A549 (cell line): ENCODE results near the gene KCNQ1. TPM values are rescaled to one million over a fixed set of nuclear protein-coding genes. Genes with fewer than 3 reads are reported as not detected.

Experiments used
- ATAC-seq, 2 experiments: fragments of 200-7000 bp in 1 of 2; fragments of >200 bp in 1 of 2; cut with Nextera tagmentation in 1 of 2; cut with Tn5 transposase in 1 of 2; 3 replicates each; pipeline versions ENCODE4 v1.8.0 to v1.9.1; 2018 to 2020; ENCODE audit warnings: mild to moderate bottlenecking in 1 of 2, moderate library complexity in 1 of 2
- CTCF ChIA-PET: fragments of 300-600 bp; sonication (Branson Sonifier 250); formaldehyde crosslinking; extraction: SDS; loops from one replicate; lab custom pipeline; 2021; ENCODE audit warnings: antibody characterized with exemption, inconsistent platforms; lab: Yijun Ruan, JAX
- POLR2A ChIA-PET: fragments of 350-600 bp; formaldehyde crosslinking; extraction: SDS; loops from one replicate; lab custom pipeline; 2021; ENCODE audit warnings: antibody characterized with exemption, inconsistent platforms; lab: Yijun Ruan, JAX
- DNase-seq, 2 experiments: peaks; one replicate each; pipeline versions ENCODE4 v3.0.0 to v3.0.0-alpha.2; 2011 to 2016; ENCODE audit warnings: low read depth in 1 of 2, low spot score in 1 of 2
- FAIRE-seq: peaks from 2 replicates; lab custom pipeline; 2011; peaks lifted over from hg19 to GRCh38; lab: Jason Lieb, UNC
- H3K27ac ChIP-seq, 2 experiments: fragments of >200 bp; sonication (Bioruptor Twin); formaldehyde crosslinking; 3 replicates each; pipeline ENCODE4 v1.5.1; 2016 to 2017
- H3K4me1 ChIP-seq: fragments of >200 bp; sonication (Bioruptor Twin); formaldehyde crosslinking; 3 replicates; pipeline ENCODE4 v1.6.1; 2016
- H3K4me2 ChIP-seq: fragments of >200 bp; sonication (Bioruptor Twin); formaldehyde crosslinking; 3 replicates; pipeline ENCODE4 v1.6.1; 2016
- H3K4me3 ChIP-seq: fragments of >200 bp; sonication (Bioruptor Twin); formaldehyde crosslinking; 3 replicates; pipeline ENCODE4 v1.5.1; 2016
- H3K9me3 ChIP-seq: fragments of >200 bp; sonication (Bioruptor Twin); formaldehyde crosslinking; 3 replicates; pipeline ENCODE4 v1.6.1; 2016
- CEBPB ChIP-seq, 2 experiments: fragments of >200 bp in 1 of 2; sonication (Bioruptor Twin) in 1 of 2; formaldehyde crosslinking in 1 of 2; IDR thresholded peaks; 2 replicates each; pipeline ENCODE4 v1.6.1; 2012 to 2016
- EHMT2 ChIP-seq: fragments of 200-600 bp; sonication (generic); IDR thresholded peaks from 2 replicates; pipeline ENCODE4 v1.6.1; 2016; ENCODE audit warnings: antibody characterized with exemption, low read depth, mild to moderate bottlenecking, moderate library complexity
- EP300 ChIP-seq, 2 experiments: fragments of >200 bp; sonication (Bioruptor Twin); formaldehyde crosslinking; IDR thresholded peaks; 2 replicates in 1 of 2; 3 replicates in 1 of 2; pipeline ENCODE4 v1.6.1; 2016 to 2017
- ESRRA ChIP-seq: fragments of 150-350 bp; IDR thresholded peaks from 2 replicates; pipeline ENCODE4 v1.6.1; 2014; ENCODE audit warnings: mild to moderate bottlenecking, low read length, borderline replicate concordance
- FOSB ChIP-seq: fragments of 250-450 bp; sonication (Bioruptor Pico); IDR thresholded peaks from 2 replicates; pipeline ENCODE4 v1.5.0; 2020; ENCODE audit warnings: mild to moderate bottlenecking, moderate library complexity
- HOXB13 ChIP-seq: fragments of 250-450 bp; sonication (Bioruptor Pico); IDR thresholded peaks from 2 replicates; pipeline ENCODE4 v1.5.0; 2020; ENCODE audit warnings: low read depth, mild to moderate bottlenecking, moderate library complexity
- JUN ChIP-seq, 2 experiments: fragments of >200 bp; sonication (Bioruptor Twin); formaldehyde crosslinking; IDR thresholded peaks; 2 replicates in 1 of 2; 3 replicates in 1 of 2; pipeline ENCODE4 v1.6.1; 2016 to 2017
- JUNB ChIP-seq: fragments of >200 bp; sonication (Bioruptor Twin); formaldehyde crosslinking; IDR thresholded peaks from 2 replicates; pipeline ENCODE4 v1.6.1; 2016
- MAFK ChIP-seq: fragments of 450-650 bp; IDR thresholded peaks from 2 replicates; pipeline ENCODE4 v1.6.1; 2014; ENCODE audit not compliant: partially characterized antibody
- NPAS2 ChIP-seq: fragments of 250-450 bp; sonication (Bioruptor Pico); IDR thresholded peaks from 2 replicates; pipeline ENCODE4 v1.8.0; 2022; ENCODE audit warnings: mild to moderate bottlenecking, moderate library complexity, borderline replicate concordance
- NR3C1 ChIP-seq: fragments of >200 bp; sonication (Bioruptor Twin); formaldehyde crosslinking; IDR thresholded peaks from 3 replicates; pipeline ENCODE4 v1.6.1; 2017
- POLR2A ChIP-seq: IDR thresholded peaks from 2 replicates; pipeline ENCODE4 v1.6.1; 2012; ENCODE audit warnings: mild to moderate bottlenecking, low read length
- RARB ChIP-seq: fragments of 250-450 bp; sonication (Bioruptor Pico); IDR thresholded peaks from 2 replicates; pipeline ENCODE4 v1.8.0; 2021; ENCODE audit warnings: mild to moderate bottlenecking, moderate library complexity
- SMC3 ChIP-seq: fragments of >200 bp; sonication (Bioruptor Twin); formaldehyde crosslinking; IDR thresholded peaks from 3 replicates; pipeline ENCODE4 v1.6.1; 2018; ENCODE audit warnings: inconsistent platforms
- SREBF2 ChIP-seq: fragments of 450-650 bp; IDR thresholded peaks from 2 replicates; pipeline ENCODE4 v1.6.1; 2014; ENCODE audit warnings: mild to moderate bottlenecking, moderate library complexity
- TFCP2L1 ChIP-seq: fragments of 250-450 bp; sonication (Bioruptor Pico); IDR thresholded peaks from 2 replicates; pipeline ENCODE4 v1.5.0; 2021; ENCODE audit warnings: mild to moderate bottlenecking
- TP53 ChIP-seq: fragments of 250-450 bp; sonication (Bioruptor Pico); IDR thresholded peaks from 2 replicates; pipeline ENCODE4 v1.5.0; 2021; ENCODE audit warnings: mild to moderate bottlenecking, moderate library complexity
- ZFP36 ChIP-seq: fragments of 450-650 bp; IDR thresholded peaks from 2 replicates; pipeline ENCODE4 v1.6.1; 2014; ENCODE audit warnings: borderline replicate concordance; ENCODE audit not compliant: partially characterized antibody
- ZNF302 ChIP-seq: fragments of 250-450 bp; sonication (Bioruptor Pico); IDR thresholded peaks from 2 replicates; pipeline ENCODE4 v1.9.0; 2021; ENCODE audit warnings: inconsistent platforms, mild to moderate bottlenecking, moderate library complexity
- ZSCAN20 ChIP-seq: fragments of 250-450 bp; sonication (Bioruptor Pico); IDR thresholded peaks from 2 replicates; pipeline ENCODE4 v1.8.0; 2022; ENCODE audit warnings: mild to moderate bottlenecking, moderate library complexity
- WGBS: methylation state at CpG from one replicate; pipeline ENCODE4 v1.1.6; 2017; ENCODE audit errors: missing lambda C conversion rate; 5-methylcytosine and 5-hydroxymethylcytosine counted together
- polyA plus RNA-seq, 4 experiments: library from polyadenylated mRNA; depleted of rRNA in 3 of 4; stranded (reverse); fragments of >200 nt; fragmentation: RNase III in 1 of 4; extraction: RNeasy Plus Mini Kit Qiagen cat#74134 plus additional on column Dnase treatment in 1 of 4; gene quantifications; 2 replicates in 3 of 4; 3 replicates in 1 of 4; pipeline ENCODE4 v1.2.3, GENCODE V29; 2011 to 2017
- TF ChIP-seq, protein P1 (sequence below): IDR thresholded peaks from 2 replicates; pipeline ENCODE4 v1.6.1; 2012; ENCODE audit warnings: low read depth, borderline replicate concordance
- TF ChIP-seq, protein P2 (sequence below): fragments of 250-450 bp; sonication (Bioruptor Pico); IDR thresholded peaks from 2 replicates; pipeline ENCODE4 v1.5.0; 2020; ENCODE audit warnings: low read depth, mild to moderate bottlenecking, moderate library complexity
- TF ChIP-seq, protein P3 (sequence below): fragments of 450-650 bp; IDR thresholded peaks from 2 replicates; pipeline ENCODE4 v1.6.1; 2014; ENCODE audit warnings: antibody characterized with exemption

KCNQ1 gene
- polyA plus RNA-seq, 2 of the 4 experiments (the other 2 are of a cell fraction), result 0.14 to 0.17 TPM

DNA sequence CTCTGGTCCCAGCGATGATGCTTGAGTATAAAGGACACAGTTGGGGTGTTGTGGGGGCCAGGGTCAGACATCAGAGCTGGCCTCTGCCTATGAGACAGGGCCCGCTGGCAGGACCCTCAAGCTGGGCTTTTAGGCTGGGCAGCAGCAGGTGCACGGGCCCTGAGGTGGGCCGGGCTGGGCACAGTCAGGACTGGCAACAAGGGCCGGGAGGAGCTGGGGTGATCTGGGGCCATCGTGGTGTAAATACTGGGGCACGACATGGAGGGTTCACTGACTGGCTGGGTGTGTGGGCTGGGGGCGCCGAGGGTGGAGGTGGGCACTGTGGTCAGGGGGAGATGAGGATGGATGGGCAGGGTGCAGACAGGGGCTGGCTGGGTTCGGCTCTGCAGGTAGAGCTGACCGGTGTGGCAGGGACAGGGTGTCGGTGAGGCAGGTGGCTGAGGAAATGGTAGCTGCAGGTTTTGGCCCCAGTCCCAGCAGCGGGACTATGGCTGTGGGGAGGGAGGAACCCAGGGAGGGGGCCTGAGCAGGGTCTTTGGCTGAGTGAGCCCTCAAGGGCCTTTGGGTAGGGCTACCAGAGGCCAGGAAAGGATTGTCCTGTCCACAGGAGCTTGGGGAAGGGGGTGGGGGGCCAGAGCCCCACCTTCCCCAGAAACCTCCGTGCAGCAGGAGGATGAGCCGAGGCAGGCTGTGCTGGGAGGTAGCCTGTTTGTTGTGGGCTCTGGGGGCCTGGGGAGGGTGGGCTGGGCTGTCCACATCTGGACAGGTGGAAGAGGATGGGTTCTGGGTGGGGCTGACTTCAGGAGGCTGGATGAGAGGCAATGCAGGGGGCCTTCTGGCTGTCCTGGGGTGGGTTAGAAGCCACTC is 81.4 kb downstream of the KCNQ1 start:
- FAIRE-seq (no peak), ATAC-seq (no peak), DNase-seq (no peak)
- no peak overlapping the region for H3K27ac ChIP-seq
- no peaks in the 10 kb centered on the region for H3K9me3 ChIP-seq
- WGBS, result 54% methylated on average over 10 of the region's 15 CpGs
- H3K4me1 ChIP-seq, result no peaks in the 10 kb centered on the region
- no peak for TF ChIP-seq ESRRA
- TF ChIP-seq TP53 (CRISPR knock-in tag), result no peak
- TF ChIP-seq NPAS2 (CRISPR knock-in tag), result no peak
- no peak for TF ChIP-seq RARB (CRISPR knock-in tag)
- no peak for TF ChIP-seq EP300 (IDR thresholded peaks at IDR 0.05)
- TF ChIP-seq, protein P1, sequence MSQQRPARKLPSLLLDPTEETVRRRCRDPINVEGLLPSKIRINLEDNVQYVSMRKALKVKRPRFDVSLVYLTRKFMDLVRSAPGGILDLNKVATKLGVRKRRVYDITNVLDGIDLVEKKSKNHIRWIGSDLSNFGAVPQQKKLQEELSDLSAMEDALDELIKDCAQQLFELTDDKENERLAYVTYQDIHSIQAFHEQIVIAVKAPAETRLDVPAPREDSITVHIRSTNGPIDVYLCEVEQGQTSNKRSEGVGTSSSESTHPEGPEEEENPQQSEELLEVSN, result no peak
- no peak for TF ChIP-seq MAFK
- TF ChIP-seq, protein P2, sequence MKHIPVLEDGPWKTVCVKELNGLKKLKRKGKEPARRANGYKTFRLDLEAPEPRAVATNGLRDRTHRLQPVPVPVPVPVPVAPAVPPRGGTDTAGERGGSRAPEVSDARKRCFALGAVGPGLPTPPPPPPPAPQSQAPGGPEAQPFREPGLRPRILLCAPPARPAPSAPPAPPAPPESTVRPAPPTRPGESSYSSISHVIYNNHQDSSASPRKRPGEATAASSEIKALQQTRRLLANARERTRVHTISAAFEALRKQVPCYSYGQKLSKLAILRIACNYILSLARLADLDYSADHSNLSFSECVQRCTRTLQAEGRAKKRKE (CRISPR knock-in tag), result no peak
- TF ChIP-seq, all 56 proteins: peak for 0
- no peak overlapping the region for H3K4me3 ChIP-seq
- ChIA-PET POLR2A (no interaction called here), CTCF (interaction anchor here (0.6 to 20.1 kb wide), 5 partner anchors 14 to 360 kb away, joined by 3 to 1059 read pairs (median 3); partner anchors contain the start of gene CDKN1C)
- no peak overlapping the region for H3K4me2 ChIP-seq

DNA sequence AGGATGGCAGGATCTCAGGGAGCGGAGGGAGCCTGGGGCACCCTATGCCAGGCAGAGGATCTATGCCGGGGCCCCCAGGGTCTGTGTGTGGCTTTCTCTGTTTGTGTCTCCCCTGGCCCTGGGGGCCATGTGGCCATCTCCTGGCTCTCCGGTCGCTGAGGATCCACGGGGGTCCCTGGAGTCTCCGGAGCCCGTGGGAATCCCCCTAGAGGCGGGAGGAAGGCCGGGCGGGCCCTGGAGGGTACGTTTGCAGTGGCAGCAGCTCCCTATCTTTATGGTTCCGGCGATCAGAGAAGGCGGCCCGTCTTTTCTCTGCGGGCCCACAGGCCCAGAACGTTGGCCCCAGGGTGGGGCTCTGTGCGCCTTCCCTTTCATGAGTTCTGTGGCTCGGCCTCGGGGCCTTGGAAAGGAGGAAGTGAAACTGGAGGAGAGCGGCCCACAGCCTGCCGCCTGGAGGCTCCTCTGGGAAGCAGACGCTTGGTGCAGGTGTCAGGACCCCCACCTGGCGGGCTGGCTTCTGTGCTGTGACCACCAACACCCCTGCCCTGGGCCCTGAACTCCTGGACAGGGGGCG is 82.1 kb downstream of the KCNQ1 start:
- no peaks in the 10 kb centered on the region for H3K9me3 ChIP-seq
- DNase-seq, result no peak
- H3K4me1 ChIP-seq, result no peaks in the 10 kb centered on the region
- TF ChIP-seq TFCP2L1 (CRISPR knock-in tag), result no peak
- no peak for TF ChIP-seq RARB (CRISPR knock-in tag)
- TF ChIP-seq, protein P3, sequence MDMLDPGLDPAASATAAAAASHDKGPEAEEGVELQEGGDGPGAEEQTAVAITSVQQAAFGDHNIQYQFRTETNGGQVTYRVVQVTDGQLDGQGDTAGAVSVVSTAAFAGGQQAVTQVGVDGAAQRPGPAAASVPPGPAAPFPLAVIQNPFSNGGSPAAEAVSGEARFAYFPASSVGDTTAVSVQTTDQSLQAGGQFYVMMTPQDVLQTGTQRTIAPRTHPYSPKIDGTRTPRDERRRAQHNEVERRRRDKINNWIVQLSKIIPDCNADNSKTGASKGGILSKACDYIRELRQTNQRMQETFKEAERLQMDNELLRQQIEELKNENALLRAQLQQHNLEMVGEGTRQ, result no peak
- no peak for TF ChIP-seq SMC3
- no peak for TF ChIP-seq CEBPB (IDR thresholded peaks at IDR 0.05)
- no peak for TF ChIP-seq FOSB (CRISPR knock-in tag)
- 67% methylated on average over 19 of the region's 25 CpGs for WGBS
- H3K27ac ChIP-seq, result no peak overlapping the region
- CTCF ChIA-PET, result interaction anchor here (0.6 to 20.1 kb wide), 6 partner anchors 15 to 360 kb away, joined by 3 to 1059 read pairs (median 4); partner anchors contain the start of gene CDKN1C
- FAIRE-seq, result no peak
- no peak overlapping the region for H3K4me2 ChIP-seq
- H3K4me3 ChIP-seq, result no peak overlapping the region
- no peak for ATAC-seq
- POLR2A ChIA-PET, result no interaction called here

DNA sequence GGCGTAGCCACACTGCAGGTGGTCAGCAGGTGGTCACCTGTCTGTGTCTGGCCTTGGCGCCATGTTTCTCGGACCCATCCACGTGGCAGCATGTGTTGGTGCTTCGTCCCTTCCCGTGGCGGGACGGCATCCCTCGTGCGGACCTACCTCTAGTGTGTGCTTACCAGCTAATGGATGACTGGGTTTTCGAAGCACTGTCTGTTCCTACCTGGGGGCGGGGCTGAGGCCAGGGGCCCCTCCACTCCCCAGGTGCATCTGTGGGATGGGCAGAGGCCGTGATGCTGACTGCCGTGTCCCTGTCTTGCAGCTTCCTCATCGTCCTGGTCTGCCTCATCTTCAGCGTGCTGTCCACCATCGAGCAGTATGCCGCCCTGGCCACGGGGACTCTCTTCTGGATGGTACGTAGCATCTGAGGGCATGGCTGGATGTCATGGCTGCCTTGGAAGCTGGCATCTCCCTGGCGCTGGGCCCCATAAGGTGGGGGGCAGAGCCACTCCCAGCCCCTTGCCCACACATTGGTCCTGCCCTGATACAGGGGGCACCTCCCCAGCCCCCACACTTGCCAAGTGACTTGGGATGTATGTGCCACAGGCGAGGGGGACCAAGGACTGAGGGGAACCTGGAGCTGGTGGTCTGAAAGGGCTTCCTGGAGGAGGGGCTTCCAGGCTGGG is 82.9 kb downstream of the KCNQ1 start:
- no peaks in the 10 kb centered on the region for H3K4me1 ChIP-seq
- TF ChIP-seq POLR2A (no peak), NR3C1 (no peak), SREBF2 (no peak), EHMT2 (no peak), HOXB13 (CRISPR knock-in tag) (no peak), JUNB (no peak), ZFP36 (no peak), ZNF302 (CRISPR knock-in tag) (no peak), SMC3 (no peak), JUN (IDR thresholded peaks at IDR 0.05) (no peak), ZSCAN20 (CRISPR knock-in tag) (no peak)
- TF ChIP-seq, protein P3, result no peak
- TF ChIP-seq, protein P1, result no peak
- TF ChIP-seq, all 56 proteins: peak for 0
- no peak overlapping the region for H3K4me2 ChIP-seq
- no peak for DNase-seq
- no peak overlapping the region for H3K27ac ChIP-seq
- FAIRE-seq, result no peak
- no peaks in the 10 kb centered on the region for H3K9me3 ChIP-seq
- no peak for ATAC-seq
- H3K4me3 ChIP-seq, result no peak overlapping the region
- ChIA-PET POLR2A (no interaction called here), CTCF (interaction anchor here (1.0 to 20.1 kb wide), 5 partner anchors 11 to 359 kb away, joined by 3 to 1059 read pairs (median 5); partner anchors contain the start of gene CDKN1C)
- WGBS, result 85% methylated on average over 20 of the region's 22 CpGs
